Measurements from ENCODE around the gene LIX1. TPM values are rescaled to one million over a fixed set of nuclear protein-coding genes. Genes with fewer than 3 reads are reported as not detected.
"Not testable (repeated sequence)": the region's sequence is repeated elsewhere in the genome, so short reads cannot be mapped to it uniquely, and the experiment has no call there.

LIX1 gene
- total and polyA plus RNA-seq, 2 of the 13 experiments (the other 11 are each of a cell fraction or from before 2014, with no cell fraction given) = not detected

GRCh38 chr5:97141539-97141938 lies 872 bp downstream of the LIX1 start (continued):
- TF ChIP-seq, protein P1, sequence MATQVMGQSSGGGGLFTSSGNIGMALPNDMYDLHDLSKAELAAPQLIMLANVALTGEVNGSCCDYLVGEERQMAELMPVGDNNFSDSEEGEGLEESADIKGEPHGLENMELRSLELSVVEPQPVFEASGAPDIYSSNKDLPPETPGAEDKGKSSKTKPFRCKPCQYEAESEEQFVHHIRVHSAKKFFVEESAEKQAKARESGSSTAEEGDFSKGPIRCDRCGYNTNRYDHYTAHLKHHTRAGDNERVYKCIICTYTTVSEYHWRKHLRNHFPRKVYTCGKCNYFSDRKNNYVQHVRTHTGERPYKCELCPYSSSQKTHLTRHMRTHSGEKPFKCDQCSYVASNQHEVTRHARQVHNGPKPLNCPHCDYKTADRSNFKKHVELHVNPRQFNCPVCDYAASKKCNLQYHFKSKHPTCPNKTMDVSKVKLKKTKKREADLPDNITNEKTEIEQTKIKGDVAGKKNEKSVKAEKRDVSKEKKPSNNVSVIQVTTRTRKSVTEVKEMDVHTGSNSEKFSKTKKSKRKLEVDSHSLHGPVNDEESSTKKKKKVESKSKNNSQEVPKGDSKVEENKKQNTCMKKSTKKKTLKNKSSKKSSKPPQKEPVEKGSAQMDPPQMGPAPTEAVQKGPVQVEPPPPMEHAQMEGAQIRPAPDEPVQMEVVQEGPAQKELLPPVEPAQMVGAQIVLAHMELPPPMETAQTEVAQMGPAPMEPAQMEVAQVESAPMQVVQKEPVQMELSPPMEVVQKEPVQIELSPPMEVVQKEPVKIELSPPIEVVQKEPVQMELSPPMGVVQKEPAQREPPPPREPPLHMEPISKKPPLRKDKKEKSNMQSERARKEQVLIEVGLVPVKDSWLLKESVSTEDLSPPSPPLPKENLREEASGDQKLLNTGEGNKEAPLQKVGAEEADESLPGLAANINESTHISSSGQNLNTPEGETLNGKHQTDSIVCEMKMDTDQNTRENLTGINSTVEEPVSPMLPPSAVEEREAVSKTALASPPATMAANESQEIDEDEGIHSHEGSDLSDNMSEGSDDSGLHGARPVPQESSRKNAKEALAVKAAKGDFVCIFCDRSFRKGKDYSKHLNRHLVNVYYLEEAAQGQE (IDR thresholded peaks at IDR 0.05; ENCODE audit: borderline replicate concordance in 1 of 2, low read depth in 1 of 2, low read length in 2 of 2) = no peak

- DNase-seq (ENCODE audit: low spot score) (no peak), FAIRE-seq (no peak), ATAC-seq (no peak)
- Histone ChIP-seq H3K4me1 (ENCODE audit: insufficient read depth, low read length) (no peaks in the 10 kb centered on the region), H3K4me2 (ENCODE audit: low read depth, low read length) (no peak overlapping the region), H3K4me3 (replicated peaks in 1 of 3; ENCODE audit: insufficient read depth in 1 of 3, low read depth in 2 of 3, low read length in 3 of 3) (no peak overlapping the region), H3K9me3 (ENCODE audit: low read length) (no peaks in the 10 kb centered on the region), H3K27me3 (ENCODE audit: control insufficient read depth in 1 of 2, insufficient read depth in 2 of 2, low read length in 2 of 2) (no peaks in the 10 kb centered on the region; a peak in 1 of 5 replicates), H3K36me3 (replicated peaks in 1 of 2; ENCODE audit: control insufficient read depth in 1 of 2, insufficient read depth in 2 of 2, low read length in 2 of 2) (no peaks in the 10 kb centered on the region), H3K27ac (ENCODE audit: extremely low read length, insufficient read depth, low read length) (no peak overlapping the region), H4K20me1 (ENCODE audit: insufficient read depth, low read length) (no peaks in the 10 kb centered on the region), H2AFZ (ENCODE audit: low read length) (no peak overlapping the region), H3K79me2 (ENCODE audit: insufficient read depth, low read length) (no peaks in the 10 kb centered on the region), H3K9ac (ENCODE audit: insufficient read depth, low read depth, low read length) (no peak overlapping the region)
- POLR2A ChIA-PET = no interaction called here
- intact Hi-C loops (cut with micrococcal nuclease; ENCODE audit: unreplicated experiment) = loop anchor here (5.0 kb wide), 2 partner anchors 99 to 274 kb away; no protein-coding TSS in a partner anchor
- no TSS peak for BruUV-seq (replicated peaks)
- in situ Hi-C loops (cut with HindIII; ENCODE audit: extremely low pct_ligation_motif_present, low pct_unique_long_range_greater_than_20kb) = no loop called here
- TF ChIP-seq MYC (CRISPR knock-in tag; IDR thresholded peaks at IDR 0.05; ENCODE audit: borderline replicate concordance) (no peak), FOXA1 (IDR thresholded peaks at IDR 0.05) (no peak), FOXA1 (CRISPR knock-in tag; IDR thresholded peaks at IDR 0.05) (no peak), ZBTB7A (CRISPR knock-in tag; IDR thresholded peaks at IDR 0.05) (no peak), NCOA1 (CRISPR knock-in tag; IDR thresholded peaks at IDR 0.05) (no peak)
- TF ChIP-seq, protein P2, sequence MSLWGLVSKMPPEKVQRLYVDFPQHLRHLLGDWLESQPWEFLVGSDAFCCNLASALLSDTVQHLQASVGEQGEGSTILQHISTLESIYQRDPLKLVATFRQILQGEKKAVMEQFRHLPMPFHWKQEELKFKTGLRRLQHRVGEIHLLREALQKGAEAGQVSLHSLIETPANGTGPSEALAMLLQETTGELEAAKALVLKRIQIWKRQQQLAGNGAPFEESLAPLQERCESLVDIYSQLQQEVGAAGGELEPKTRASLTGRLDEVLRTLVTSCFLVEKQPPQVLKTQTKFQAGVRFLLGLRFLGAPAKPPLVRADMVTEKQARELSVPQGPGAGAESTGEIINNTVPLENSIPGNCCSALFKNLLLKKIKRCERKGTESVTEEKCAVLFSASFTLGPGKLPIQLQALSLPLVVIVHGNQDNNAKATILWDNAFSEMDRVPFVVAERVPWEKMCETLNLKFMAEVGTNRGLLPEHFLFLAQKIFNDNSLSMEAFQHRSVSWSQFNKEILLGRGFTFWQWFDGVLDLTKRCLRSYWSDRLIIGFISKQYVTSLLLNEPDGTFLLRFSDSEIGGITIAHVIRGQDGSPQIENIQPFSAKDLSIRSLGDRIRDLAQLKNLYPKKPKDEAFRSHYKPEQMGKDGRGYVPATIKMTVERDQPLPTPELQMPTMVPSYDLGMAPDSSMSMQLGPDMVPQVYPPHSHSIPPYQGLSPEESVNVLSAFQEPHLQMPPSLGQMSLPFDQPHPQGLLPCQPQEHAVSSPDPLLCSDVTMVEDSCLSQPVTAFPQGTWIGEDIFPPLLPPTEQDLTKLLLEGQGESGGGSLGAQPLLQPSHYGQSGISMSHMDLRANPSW (CRISPR knock-in tag; IDR thresholded peaks at IDR 0.05; ENCODE audit: borderline replicate concordance) = no peak
- 10% methylated on average over 4 of the region's 4 CpGs for WGBS (ENCODE audit: low lambda C conversion rate)
- CTCF ChIA-PET (ENCODE audit: low intra/inter-chr PET ratio, low total read pairs) = no interaction called here
These were observed 1.4 kb downstream of the LIX1 start for GRCh38 chr5:97141031-97141430.

DNA sequence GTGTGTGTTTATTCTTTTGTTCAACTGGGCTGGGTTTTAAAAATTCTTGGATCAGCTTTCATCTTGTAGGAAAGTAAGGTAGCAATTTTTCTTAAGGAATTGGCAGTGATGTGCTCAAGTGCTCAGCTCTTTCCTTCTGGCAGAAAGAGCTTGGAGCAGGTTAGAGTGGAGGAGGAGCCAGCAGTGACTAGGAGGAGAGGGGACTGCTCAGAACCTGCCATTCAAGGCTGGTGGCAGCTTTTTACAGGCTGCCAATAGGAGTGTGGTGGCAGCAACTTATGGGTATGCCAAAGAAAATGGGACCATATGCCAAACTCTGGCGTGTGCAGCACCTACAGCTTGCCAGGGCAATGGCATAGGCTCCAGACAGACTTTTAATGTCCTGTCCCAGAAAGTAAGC lies 2.2 kb downstream of the LIX1 start:
- H4K20me1 ChIP-seq (ENCODE audit: insufficient read depth, low read length); in situ Hi-C loops (cut with HindIII; ENCODE audit: extremely low pct_ligation_motif_present, low pct_unique_long_range_greater_than_20kb); H3K27ac ChIP-seq (ENCODE audit: extremely low read length, insufficient read depth, low read length); H2AFZ ChIP-seq (ENCODE audit: low read length); CTCF ChIA-PET (ENCODE audit: low intra/inter-chr PET ratio, low total read pairs); H3K36me3 ChIP-seq (replicated peaks in 1 of 2; ENCODE audit: control insufficient read depth in 1 of 2, insufficient read depth in 2 of 2, low read length in 2 of 2); BruUV-seq (replicated peaks); H3K4me2 ChIP-seq (ENCODE audit: low read depth, low read length); H3K4me1 ChIP-seq (ENCODE audit: insufficient read depth, low read length); H3K27me3 ChIP-seq (ENCODE audit: control insufficient read depth in 1 of 2, insufficient read depth in 2 of 2, low read length in 2 of 2); H3K4me3 ChIP-seq (replicated peaks in 1 of 3; ENCODE audit: insufficient read depth in 1 of 3, low read depth in 2 of 3, low read length in 3 of 3); DNase-seq (ENCODE audit: low spot score); H3K9me3 ChIP-seq (ENCODE audit: low read length); FAIRE-seq; POLR2A ChIA-PET; H3K9ac ChIP-seq (ENCODE audit: insufficient read depth, low read depth, low read length); ATAC-seq; H3K79me2 ChIP-seq (ENCODE audit: insufficient read depth, low read length): not testable (repeated sequence)
- 0% methylated on average over 1 of the region's 1 CpG for WGBS (ENCODE audit: low lambda C conversion rate)
- intact Hi-C loops (cut with micrococcal nuclease; ENCODE audit: unreplicated experiment) = loop anchor here (5.0 kb wide), 2 partner anchors 98 to 273 kb away; no protein-coding TSS in a partner anchor
